Psoas muscle (tissue), 8 donors: ENCODE results near the gene CPXM2. TPM values are rescaled to one million over a fixed set of nuclear protein-coding genes. Genes with fewer than 3 reads are reported as not detected.

Experiments used
- ATAC-seq, 4 donors: fragments of 200-7000 bp; cut with Tn5 transposase; one replicate each; pipeline ENCODE4 v1.9.1; 2020; ENCODE audit warnings: moderate library complexity in 3 of 4, mild to moderate bottlenecking in 2 of 4
- DNase-seq, 2 donors: peaks; one replicate each; pipeline ENCODE4 v3.0.0-alpha.2; 2020
- H3K27ac ChIP-seq: fragments of 200-600 bp; one replicate; pipeline ENCODE4 v1.8.0; 2022
- H3K27me3 ChIP-seq, 3 donors: fragments of 200-600 bp in 1 of 3; one replicate each; pipeline versions ENCODE4 v1.6.1 to v1.8.0; 2013 to 2022; ENCODE audit warnings: low read length in 2 of 3, mild to moderate bottlenecking in 2 of 3, moderate library complexity in 1 of 3; ENCODE audit not compliant: insufficient read depth in 3 of 3
- H3K36me3 ChIP-seq, 2 donors: fragments of 200-600 bp in 1 of 2; one replicate each; pipeline versions ENCODE4 v1.6.1 to v1.8.0; 2013 to 2022; ENCODE audit warnings: low read depth in 1 of 2, mild to moderate bottlenecking in 1 of 2, moderate library complexity in 1 of 2; ENCODE audit not compliant: insufficient read depth in 1 of 2
- H3K4me1 ChIP-seq: fragments of 200-600 bp; one replicate; pipeline ENCODE4 v1.8.0; 2022
- H3K4me3 ChIP-seq: fragments of 200-600 bp; one replicate; pipeline ENCODE4 v1.8.0; 2022; ENCODE audit warnings: mild to moderate bottlenecking
- H3K9me3 ChIP-seq: fragments of 200-600 bp; one replicate; pipeline ENCODE4 v1.8.0; 2022
- WGBS, 3 donors: extraction: QIAGEN DNeasy Blood & Tissue Kit; methylation state at CpG; one replicate each; pipeline versions ENCODE4 v1.1.6 to v1.1.7; 2013; 5-methylcytosine and 5-hydroxymethylcytosine counted together
- intact Hi-C, 2 donors: fragments of 100-400 bp; cut with DNase I; formaldehyde crosslinking; loops; one replicate each; pipeline versions ENCODE4 v1.11.0 to v1.14.2; 2022
- polyA plus RNA-seq, 3 donors: library from polyadenylated mRNA; stranded (reverse); fragments of 200-250 nt; gene quantifications; one replicate each; pipeline ENCODE4 v1.2.3, GENCODE V29; 2013
- total RNA-seq, 4 donors: library from RNA; stranded (reverse); fragmentation: NEBNext Ultra II Directional in 2 of 4; extraction: Animal tissue kit (Norgen Biotek cat#: 25700) in 2 of 4; gene quantifications; one replicate each; pipeline versions ENCODE4 v1.2.1 to v1.2.4, GENCODE V29; 2021 to 2023
- TF ChIP-seq, protein P1 (sequence below): fragments of 200-600 bp; IDR thresholded peaks from one replicate; pipeline ENCODE4 v1.8.0; 2022; ENCODE audit warnings: antibody characterized with exemption
- donor health status: healthy with polysubstance abuse.
- donor health status: DM: no; HTN: no; CAD: no; lungs with moderate emphysema.
- donor health status: Bipolar disorder and iron deficiency.
- donor health status: healthy.
- donor health status: DM: yes; HTN: yes; CAD: no.
- donor health status: DM: no; HTN: no; CAD: no.
- donor health status: DM: no; HTN: no; CAD: no.
- donor health status: DM: yes; HTN: yes; CAD: no.

The CPXM2 gene
- total and polyA plus RNA-seq, 7 donors, result 0.78 to 5.2 (median 1.4) TPM

DNA sequence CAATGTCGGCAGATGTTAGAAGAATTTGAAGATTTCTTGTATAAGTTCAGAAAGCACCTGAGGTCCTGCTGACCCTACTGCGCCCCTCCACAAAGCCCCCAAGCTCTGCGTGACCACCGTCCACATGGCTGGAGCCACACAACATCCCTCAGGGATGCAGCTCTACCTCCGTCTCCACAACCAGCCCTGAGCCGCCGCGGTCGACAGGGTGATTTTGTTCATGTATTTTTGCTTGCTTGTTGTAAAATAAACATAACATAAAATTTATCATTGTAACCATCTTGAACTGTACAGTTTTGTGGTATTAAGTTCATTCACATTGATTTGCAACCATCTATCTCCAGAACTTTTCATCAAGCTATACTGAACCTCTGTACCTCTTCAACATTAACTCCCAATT is 50.5 kb downstream of the CPXM2 start:
- no peak for ATAC-seq
- 75 to 87% (median 81%) methylated on average over 9 of the region's 9 CpGs for WGBS, 3 donors
- intact Hi-C loops, result no loop called here
- TF ChIP-seq, protein P1, sequence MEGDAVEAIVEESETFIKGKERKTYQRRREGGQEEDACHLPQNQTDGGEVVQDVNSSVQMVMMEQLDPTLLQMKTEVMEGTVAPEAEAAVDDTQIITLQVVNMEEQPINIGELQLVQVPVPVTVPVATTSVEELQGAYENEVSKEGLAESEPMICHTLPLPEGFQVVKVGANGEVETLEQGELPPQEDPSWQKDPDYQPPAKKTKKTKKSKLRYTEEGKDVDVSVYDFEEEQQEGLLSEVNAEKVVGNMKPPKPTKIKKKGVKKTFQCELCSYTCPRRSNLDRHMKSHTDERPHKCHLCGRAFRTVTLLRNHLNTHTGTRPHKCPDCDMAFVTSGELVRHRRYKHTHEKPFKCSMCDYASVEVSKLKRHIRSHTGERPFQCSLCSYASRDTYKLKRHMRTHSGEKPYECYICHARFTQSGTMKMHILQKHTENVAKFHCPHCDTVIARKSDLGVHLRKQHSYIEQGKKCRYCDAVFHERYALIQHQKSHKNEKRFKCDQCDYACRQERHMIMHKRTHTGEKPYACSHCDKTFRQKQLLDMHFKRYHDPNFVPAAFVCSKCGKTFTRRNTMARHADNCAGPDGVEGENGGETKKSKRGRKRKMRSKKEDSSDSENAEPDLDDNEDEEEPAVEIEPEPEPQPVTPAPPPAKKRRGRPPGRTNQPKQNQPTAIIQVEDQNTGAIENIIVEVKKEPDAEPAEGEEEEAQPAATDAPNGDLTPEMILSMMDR, result no peak
- Histone ChIP-seq H3K27me3 (peaks cover 0 to 5% (median 4%) of the 10 kb centered on the region in 3 donors), H3K36me3 (no peaks in the 10 kb centered on the region), H3K4me1 (no peaks in the 10 kb centered on the region), H3K4me3 (no peak overlapping the region), H3K27ac (no peak overlapping the region), H3K9me3 (no peaks in the 10 kb centered on the region)
- DNase-seq, result no peak

DNA sequence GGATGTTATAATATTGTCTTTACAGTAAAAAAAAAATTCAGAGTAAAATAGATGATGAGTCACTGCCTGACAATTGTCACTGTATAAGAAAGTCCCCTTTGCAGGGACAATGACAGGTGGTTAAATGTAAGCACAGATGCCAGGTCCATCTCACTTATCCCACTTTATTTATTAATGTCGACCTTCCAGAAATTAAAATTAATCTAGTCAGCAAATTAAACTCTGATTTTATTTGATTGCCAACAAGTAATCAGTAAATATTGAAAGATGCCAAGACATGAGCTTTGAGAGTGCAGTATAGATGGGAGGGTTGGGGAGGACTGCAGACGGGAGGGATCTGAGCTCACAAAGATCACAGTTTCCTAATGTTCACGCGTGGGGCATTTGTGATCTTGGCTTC is 50.9 kb downstream of the CPXM2 start:
- intact Hi-C loops, result no loop called here
- Histone ChIP-seq H3K4me1 (no peaks in the 10 kb centered on the region), H3K4me3 (no peak overlapping the region), H3K27ac (no peak overlapping the region), H3K27me3 (peaks cover 0 to 6% (median 4%) of the 10 kb centered on the region in 3 donors), H3K9me3 (no peaks in the 10 kb centered on the region), H3K36me3 (no peaks in the 10 kb centered on the region)
- ATAC-seq (no peak), DNase-seq (no peak)
- TF ChIP-seq, protein P1, result no peak
- WGBS, 3 donors, result 53 to 65% (median 55%) methylated on average over 4 of the region's 4 CpGs

DNA sequence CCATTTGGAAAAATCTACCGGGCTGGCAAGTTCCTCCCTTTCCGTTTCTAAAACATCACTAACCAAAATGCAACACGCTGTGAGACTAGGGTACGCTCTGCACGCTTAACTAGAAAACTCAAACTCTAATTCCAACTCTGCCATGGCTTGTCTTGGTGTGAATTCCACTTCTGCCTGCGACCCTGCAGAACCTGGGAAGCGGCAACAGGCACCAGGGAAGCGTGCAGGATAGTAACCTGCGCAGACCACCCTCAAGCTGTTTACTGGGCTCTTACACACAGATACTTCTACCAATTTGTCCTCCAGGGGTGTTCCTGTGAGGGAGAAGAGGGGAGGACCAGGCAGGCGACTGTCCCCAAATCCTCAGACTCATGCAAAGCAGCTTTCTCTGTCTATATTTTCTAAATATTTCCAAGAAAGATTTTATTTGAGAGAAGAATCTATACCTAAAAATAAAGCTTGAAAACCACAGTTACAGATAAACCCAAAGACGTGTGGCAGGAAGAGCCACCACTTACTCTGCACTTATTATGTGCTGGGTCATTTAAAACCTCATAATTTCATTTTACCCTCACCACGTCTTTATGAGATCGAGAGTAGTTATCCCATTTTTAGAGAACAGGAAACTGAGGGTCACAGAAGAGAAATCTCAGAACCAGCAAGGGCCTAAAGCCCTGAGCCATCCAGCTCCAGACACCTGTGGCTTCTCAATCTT is 52.9 kb downstream of the CPXM2 start:
- DNase-seq (no peak), ATAC-seq (no peak)
- H3K4me3 ChIP-seq, result no peak overlapping the region
- no peaks in the 10 kb centered on the region for H3K36me3 ChIP-seq
- no peaks in the 10 kb centered on the region for H3K9me3 ChIP-seq
- intact Hi-C loops, result no loop called here
- no peaks in the 10 kb centered on the region for H3K4me1 ChIP-seq
- 72 to 76% (median 74%) methylated on average over 13 of the region's 13 CpGs for WGBS, 3 donors
- no peak overlapping the region for H3K27ac ChIP-seq
- TF ChIP-seq, protein P1, result no peak
- peaks cover 0 to 9% (median 2%) of the 10 kb centered on the region in 3 donors for H3K27me3 ChIP-seq

DNA sequence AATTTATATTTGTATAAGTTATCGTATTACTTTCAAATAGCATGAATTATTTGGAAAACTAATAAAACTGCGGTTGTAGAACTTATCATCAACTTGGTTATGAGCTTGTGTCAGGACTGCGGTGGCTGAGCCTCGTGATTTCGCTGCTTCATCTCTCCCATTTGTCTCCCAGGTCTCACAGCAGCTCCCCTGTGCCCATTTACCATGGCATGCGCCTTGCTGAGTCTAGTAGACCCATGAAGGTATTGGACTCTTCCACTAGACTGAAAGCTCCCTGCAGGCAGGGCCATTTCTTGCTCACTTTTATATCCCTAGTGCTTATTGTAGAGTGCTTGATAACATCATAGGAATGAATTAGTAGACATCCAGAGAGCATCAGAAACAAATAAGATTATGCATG is 53.9 kb downstream of the CPXM2 start:
- no peaks in the 10 kb centered on the region for H3K4me1 ChIP-seq
- WGBS, 3 donors, result 88 to 89% (median 88%) methylated on average over 6 of the region's 6 CpGs
- ATAC-seq, result no peak
- TF ChIP-seq, protein P1, result no peak
- H3K9me3 ChIP-seq, result no peaks in the 10 kb centered on the region
- H3K36me3 ChIP-seq, result no peaks in the 10 kb centered on the region
- H3K27me3 ChIP-seq, result peaks cover 0 to 9% (median 2%) of the 10 kb centered on the region in 3 donors
- intact Hi-C loops, result no loop called here
- H3K4me3 ChIP-seq, result no peak overlapping the region
- no peak overlapping the region for H3K27ac ChIP-seq
- DNase-seq, result no peak
